Measurements from ENCODE around the gene SPN.
"Not testable (repeated sequence)": the region's sequence is repeated elsewhere in the genome, so short reads cannot be mapped to it uniquely, and the experiment has no call there.

SPN gene

DNA sequence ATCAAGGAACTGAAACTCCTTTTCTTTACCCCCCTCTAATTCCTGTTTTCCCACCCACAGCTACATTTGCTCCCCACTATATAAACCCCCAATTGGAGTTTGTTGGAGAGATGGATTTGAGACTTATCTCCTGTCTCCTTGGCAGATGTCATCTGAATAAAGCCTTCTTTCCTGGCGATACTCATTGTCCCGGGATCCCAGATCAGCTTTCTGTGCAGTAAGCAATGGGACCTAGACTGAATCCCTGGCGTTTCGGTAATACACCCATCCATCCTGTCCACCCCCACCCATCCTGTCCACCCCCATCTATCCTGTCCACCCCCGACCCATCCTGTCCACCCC, 38.1 kb downstream of the SPN start:
- DNase-seq (ENCODE audit: low read depth): no peak

DNA sequence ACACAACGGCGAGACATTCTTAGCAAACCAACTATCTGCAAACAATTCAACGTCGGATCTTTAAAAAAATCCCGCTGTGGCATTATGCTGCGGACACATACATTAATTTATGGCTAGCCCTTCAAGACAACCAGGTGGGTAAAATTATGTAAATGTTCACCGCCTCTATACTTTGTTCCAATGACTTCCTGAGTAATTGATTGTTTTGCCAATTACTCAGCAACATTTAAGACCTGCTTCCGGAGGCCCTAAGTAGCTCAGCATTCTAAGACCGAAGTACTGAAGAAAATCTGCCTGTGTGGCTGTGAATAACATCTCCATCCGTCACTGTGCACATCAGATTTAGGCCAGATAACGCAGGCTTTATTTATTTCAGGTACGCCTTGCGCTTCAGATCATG, 39.2 kb downstream of the SPN start:
- DNase-seq (ENCODE audit: low read depth): no peak

DNA sequence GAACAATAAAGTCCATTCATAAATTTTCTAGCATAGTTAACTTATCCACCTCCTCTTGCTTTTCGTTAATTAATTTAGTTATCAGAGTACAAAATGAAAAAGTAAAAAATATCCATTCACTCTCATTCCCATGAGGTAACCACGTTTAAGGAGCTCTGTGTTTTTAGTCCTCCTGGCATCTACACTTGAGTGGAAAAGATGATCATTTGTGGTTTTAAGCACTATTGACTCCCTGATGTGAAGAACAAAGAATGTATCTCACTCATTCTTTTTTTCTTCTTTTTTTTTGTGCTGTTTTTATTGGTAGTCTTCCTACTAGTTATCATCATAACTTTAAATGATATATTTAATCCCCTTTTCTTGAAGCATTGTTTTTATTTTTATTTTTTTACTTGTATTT, 42.0 kb downstream of the SPN start:
- DNase-seq (ENCODE audit: low read depth): no peak

DNA sequence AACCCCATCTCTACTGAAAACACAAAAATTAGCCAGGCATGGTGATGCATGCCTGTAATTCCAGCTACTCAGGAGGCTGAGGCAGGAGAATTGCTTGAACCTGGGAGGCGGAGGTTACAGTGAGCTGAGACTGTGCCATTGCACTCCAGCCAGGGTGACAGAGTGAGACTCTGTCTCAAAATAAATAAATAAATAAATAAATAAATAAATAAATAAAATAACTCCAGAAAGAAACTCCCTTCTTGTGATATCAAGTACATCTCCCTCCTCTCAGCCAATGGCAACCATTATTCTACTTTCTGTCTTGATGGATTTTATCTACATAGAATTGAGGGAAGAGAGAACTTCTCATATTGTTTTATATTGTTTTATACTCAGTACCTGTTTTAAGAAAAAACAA, 44.1 kb downstream of the SPN start:
- not testable (repeated sequence) for DNase-seq (ENCODE audit: low read depth)

DNA sequence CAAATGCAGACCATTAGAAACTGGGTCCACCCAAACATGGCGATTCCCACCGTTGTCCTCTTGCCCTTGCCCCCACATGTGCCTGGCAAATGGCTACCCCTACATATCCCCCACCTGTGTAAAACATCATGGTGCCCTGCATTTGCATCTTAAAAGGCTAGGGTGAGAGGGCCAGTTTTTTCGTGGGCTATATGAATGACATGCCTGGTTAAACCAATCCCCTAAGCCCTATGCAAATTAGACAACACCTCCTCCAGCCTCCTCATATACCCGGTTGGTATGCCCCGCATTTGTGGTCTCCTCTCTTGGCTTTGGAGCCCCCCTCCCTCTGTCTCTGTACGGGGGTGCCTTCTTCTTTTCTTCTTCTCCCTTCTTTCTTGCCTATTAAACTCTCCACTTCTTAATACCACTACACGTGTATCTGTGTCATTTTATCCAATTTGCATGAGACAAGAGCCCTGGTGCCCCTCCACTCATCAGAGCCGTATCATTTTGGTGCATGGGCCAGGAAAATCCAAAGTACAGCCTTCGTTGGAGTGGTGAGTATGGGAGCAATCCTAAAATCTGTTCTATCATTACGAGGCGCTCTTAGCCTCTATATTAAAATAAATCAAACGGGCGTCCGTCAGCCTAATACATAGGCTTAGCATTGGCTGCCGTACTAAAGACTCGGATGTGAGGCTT, 46.0 kb downstream of the SPN start:
- no peak for DNase-seq (ENCODE audit: low read depth)

DNA sequence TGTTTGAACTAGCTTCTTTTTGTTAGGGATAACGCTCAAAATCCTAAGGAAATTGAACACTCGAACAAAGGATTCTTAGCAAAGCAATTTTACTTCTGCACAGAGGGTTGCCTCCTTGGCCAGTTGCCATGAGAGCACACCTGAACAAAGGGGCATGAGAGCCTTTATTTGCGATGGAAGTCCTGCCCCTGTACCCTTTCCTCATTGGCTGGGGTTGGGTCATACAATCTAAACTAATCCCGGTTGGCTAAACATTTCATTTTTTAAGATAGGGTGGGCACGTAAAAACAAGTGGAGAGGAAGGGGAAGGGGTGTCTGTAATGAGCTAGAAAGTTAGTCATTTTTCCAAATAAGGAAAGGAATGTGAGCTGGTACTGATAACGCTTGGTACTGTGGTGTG, 46.6 kb downstream of the SPN start:
- DNase-seq (ENCODE audit: low read depth): not testable (repeated sequence)

DNA sequence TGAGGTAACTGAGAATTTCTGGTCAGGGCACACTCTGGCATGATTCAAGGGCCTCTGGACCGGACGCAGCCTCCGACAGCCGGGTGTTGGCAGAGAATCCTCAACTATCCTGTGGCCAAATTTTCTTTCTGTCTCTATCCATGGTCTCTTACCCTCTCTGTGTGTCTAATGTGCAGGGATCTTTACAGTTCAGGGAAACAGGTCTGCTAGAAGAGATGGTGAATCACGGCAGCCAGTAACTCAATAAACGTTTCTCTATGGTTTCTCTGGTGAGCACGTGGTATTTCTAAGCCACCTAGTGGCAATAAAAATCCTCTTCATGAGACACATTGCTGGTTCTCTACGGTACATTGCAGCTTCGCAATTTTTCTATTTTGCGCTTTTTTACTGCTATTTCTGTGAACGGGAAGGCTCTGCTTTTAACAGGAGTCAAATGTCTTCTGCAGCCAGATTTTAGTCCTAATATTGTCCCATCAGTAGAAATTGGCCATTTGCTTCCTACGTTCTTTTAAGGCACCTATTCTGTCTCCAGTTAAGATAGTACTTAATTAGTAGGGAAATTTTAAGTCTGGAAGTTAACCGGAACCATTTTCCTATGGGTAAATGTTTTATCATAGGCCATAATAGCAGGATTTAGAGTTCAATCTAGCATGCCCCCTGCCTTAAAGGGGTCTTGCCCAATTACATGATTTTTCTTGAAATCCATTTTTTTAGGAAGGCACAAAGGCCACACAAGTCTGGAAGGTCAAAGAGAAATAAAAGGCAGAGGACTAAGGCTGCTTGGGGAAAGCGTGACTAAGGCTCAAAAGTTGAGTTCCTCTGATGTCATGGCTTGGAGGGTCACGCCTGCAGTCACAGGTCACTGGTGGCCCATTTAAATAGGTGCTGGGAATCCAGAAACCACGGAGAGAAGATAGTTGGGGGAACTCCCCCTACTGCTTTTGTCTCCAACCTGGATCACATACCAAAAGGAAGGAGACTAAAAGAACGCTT, 47.5 kb downstream of the SPN start:
- DNase-seq (ENCODE audit: low read depth): peak; percentile 15

DNA sequence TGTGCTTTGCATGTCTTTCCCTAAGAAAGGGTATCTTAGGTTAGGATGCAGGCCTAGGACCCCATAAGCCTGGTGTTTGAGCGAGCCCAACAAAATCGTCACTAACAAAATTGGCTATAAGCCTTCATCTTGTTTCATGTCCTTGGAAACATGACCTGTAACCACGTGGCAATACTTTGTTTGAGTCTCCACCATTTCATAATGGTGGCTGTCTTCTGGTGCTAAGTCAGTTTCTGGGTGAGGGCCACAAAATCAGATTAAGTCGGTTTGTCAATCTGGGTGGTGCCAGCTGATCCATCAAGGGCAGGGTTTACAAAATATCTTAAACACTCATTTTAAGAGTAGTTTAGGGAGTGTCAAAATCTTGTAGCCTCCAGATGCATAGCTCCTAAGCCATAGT, 49.8 kb downstream of the SPN start:
- no peak for DNase-seq (ENCODE audit: low read depth)

DNA sequence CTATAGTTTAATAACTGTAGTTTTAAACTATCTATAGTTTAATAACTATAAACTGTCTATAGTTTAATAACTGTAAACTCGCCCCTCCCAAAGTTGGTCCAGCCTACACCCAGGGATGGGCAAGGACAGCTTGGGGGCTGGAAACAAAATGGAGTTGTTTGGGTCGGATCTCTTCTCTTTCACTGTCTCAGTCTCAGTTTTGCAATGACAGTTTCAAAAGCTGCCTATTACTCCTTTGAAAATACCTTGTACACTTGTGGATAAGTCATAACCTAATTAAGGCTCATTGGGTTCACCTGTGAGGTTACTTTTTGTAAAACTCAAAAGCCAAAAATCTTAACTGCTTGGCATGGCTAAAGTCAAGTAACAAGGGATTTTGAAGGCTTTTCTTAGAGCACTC, 51.3 kb downstream of the SPN start:
- no peak for DNase-seq (ENCODE audit: low read depth)

DNA sequence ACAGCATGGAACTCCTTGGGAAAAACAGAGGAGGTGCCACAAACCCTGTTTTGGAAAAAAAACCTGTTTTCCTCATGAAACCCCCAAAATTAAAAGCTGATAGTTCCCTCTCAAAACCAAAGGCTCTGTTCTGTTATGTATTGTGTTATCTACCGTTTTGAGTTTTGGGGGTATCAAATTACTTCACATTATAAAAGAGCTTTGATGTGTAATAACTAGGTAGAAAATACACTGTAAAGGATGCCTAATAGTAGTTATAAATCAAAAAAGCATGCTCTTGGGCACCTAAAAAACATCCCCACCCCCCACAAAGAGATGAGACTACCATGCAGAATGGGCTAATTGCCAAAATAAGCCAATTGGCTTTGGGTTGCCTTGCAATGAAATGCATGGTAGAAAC, 51.9 kb downstream of the SPN start:
- DNase-seq (ENCODE audit: low read depth): no peak

DNA sequence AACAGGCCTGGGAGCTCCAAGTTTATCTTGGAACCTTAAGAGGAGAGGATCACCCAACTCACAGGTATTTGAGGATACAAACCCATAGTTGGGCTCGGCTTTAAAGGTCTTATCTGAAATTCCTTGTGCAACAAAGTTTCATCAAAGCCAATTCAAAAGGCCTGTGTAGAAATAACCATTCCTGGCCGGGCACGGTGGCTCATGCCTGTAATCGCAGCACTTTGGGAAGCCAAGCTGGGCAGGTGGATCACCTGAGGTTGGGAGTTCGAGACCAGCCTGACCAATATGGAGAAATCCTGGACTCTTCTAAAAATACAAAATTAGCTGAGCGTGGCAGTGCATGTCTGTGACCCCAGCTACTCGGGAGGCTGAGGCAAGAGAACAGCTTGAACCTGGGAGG, 54.1 kb downstream of the SPN start:
- DNase-seq (ENCODE audit: low read depth): no peak

DNA sequence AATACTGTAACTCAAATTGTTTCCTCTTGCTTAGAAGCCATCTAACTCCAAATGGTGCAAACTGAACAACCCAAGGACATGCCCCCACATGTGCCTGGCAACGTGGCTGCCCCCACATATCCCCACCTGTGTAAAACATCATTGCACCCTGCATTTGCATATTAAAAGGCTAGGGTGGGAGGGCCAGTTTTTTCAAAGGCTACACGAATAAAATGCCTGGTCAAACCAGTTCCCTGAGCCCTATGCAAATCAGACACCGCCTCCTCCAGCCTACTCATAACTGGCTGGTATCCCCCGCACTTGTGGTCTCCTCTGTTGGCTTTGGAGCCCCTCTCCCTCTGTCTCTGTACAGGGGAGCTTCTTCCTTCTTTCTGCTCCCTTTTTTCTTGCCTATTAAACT, 56.0 kb downstream of the SPN start:
- DNase-seq (ENCODE audit: low read depth): no peak

All from stimulated activated CD8-positive, alpha-beta memory T cell treated with anti-CD3 and anti-CD28 coated beads, Interleukin-12 subunit alpha, Interleukin-12 subunit beta, amount 100 ng/mL, for 1 hour (primary cell).